A673 (cell line): ENCODE data around the gene KBTBD12. TPM values are rescaled to one million over a fixed set of nuclear protein-coding genes. Genes with fewer than 3 reads are reported as not detected.

Experiments used
- BruUV-seq: library from RNA; stranded (reverse); fragments of 400-500 nt; replicated peaks from 2 replicates; lab custom pipeline; 2021; lab: Mats Ljungman, UMichigan
- CTCF ChIA-PET: fragments of 300-600 bp; sonication (Branson Sonifier 250); formaldehyde crosslinking; loops from one replicate; lab custom pipeline; 2022; ENCODE audit warnings: antibody characterized with exemption; lab: Charles Lee
- POLR2A ChIA-PET: fragments of 300-600 bp; sonication (Branson Sonifier 250); formaldehyde crosslinking; loops from one replicate; lab custom pipeline; 2022; ENCODE audit warnings: antibody characterized with exemption; ENCODE audit not compliant: low non-redundant PET; lab: Charles Lee
- DNase-seq: peaks from one replicate; pipeline ENCODE4 v3.0.0-alpha.2; 2015; ENCODE audit warnings: low spot score
- H3K27ac ChIP-seq: fragments of 200-600 bp; sonication (generic); 2 replicates; pipeline ENCODE4 v1.5.1; 2016; ENCODE audit warnings: mixed run types, low read depth, mild to moderate bottlenecking, mixed read lengths, antibody characterized with exemption, low read length; ENCODE audit not compliant: poor library complexity, severe bottlenecking
- H3K27me3 ChIP-seq: fragments of 200-600 bp; sonication (generic); replicated peaks from 2 replicates; pipeline ENCODE4 v1.6.1; 2017; ENCODE audit warnings: mixed run types, low read depth, mild to moderate bottlenecking, mixed read lengths, antibody characterized with exemption, low read length; ENCODE audit not compliant: insufficient read depth, poor library complexity
- H3K36me3 ChIP-seq: fragments of 200-600 bp; sonication (generic); 2 replicates; pipeline ENCODE4 v1.6.1; 2016; ENCODE audit warnings: mixed run types, mild to moderate bottlenecking, mixed read lengths, antibody characterized with exemption, low read length; ENCODE audit not compliant: insufficient read depth, poor library complexity, severe bottlenecking
- H3K4me1 ChIP-seq: fragments of 200-600 bp; sonication (generic); 2 replicates; pipeline ENCODE4 v1.6.1; 2017; ENCODE audit warnings: mixed run types, mild to moderate bottlenecking, mixed read lengths, antibody characterized with exemption, low read length; ENCODE audit not compliant: insufficient read depth, poor library complexity, severe bottlenecking
- H3K4me3 ChIP-seq: fragments of 200-600 bp; sonication (generic); 2 replicates; pipeline ENCODE4 v1.5.1; 2016; ENCODE audit warnings: low read depth, mixed run types, mild to moderate bottlenecking, mixed read lengths, low read length; ENCODE audit not compliant: poor library complexity, severe bottlenecking
- H3K9me3 ChIP-seq: fragments of 200-600 bp; sonication (generic); 2 replicates; pipeline ENCODE4 v1.6.1; 2016; ENCODE audit warnings: mixed run types, low read depth, mild to moderate bottlenecking, mixed read lengths, antibody characterized with exemption, low read length; ENCODE audit not compliant: poor library complexity, severe bottlenecking
- CTCF ChIP-seq: fragments of 300-800, 200-600 bp; sonication (generic); conservative IDR thresholded peaks from 2 replicates; pipeline ENCODE4 v1.5.1; 2017; ENCODE audit warnings: low read depth, mild to moderate bottlenecking, antibody characterized with exemption, low read length, moderate library complexity, mixed read lengths
- EZH2 ChIP-seq: fragments of 200-600 bp; sonication (generic); IDR thresholded peaks from 2 replicates; pipeline ENCODE4 v1.6.1; 2017; ENCODE audit warnings: borderline replicate concordance, low read depth, mild to moderate bottlenecking, mixed read lengths, antibody characterized with exemption, low read length; ENCODE audit not compliant: poor library complexity, severe bottlenecking
- intact Hi-C: fragments of 100-400 bp; cut with micrococcal nuclease; formaldehyde crosslinking; loops from one replicate; pipeline ENCODE4 v1.10.0; 2022; ENCODE audit not compliant: unreplicated experiment
- total RNA-seq: library from RNA; stranded (reverse); gene quantifications from 2 replicates; pipeline ENCODE4 v1.2.3, GENCODE V29; 2021

KBTBD12 gene
- total RNA-seq, 1 experiment from 2014 or later = not detected

GRCh38 chr3:127975153-127976029, 60.4 kb downstream of the KBTBD12 start:
- Histone ChIP-seq H3K36me3 (no peaks in the 10 kb centered on the region), H3K4me1 (no peaks in the 10 kb centered on the region), H3K27me3 (peaks cover 53% of the 10 kb centered on the region), H3K4me3 (no peak overlapping the region), H3K9me3 (no peaks in the 10 kb centered on the region), H3K27ac (no peak overlapping the region)
- BruUV-seq = no TSS peak
- CTCF ChIA-PET = no interaction called here
- intact Hi-C loops = loop anchor here (10.0 kb wide), 1 partner anchor 401 kb away; no protein-coding TSS in a partner anchor
- no peak for TF ChIP-seq EZH2
- TF ChIP-seq CTCF = no peak
- POLR2A ChIA-PET = no interaction called here
- no peak for DNase-seq

DNA sequence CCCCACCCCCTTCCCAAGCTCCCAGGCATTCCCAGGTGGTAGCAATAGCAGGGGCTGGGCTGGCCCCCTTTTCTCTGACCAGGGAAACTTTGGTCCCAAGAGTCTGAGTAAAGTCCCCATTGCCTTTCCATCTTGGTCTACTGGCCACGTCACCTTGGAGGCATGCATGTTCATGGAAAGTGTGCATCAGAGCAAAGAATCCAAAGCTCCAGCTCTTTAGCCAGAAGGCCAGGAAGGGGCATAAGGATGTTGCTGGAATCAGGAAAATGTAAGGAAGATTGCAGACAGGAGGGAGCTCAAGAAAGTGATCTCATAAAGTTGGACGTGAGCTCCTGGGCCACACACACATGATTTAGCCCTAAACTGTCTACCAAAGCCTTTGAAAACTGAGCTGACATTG, 63.6 kb downstream of the KBTBD12 start:
- H3K9me3 ChIP-seq = peaks cover 7% of the 10 kb centered on the region
- peaks cover 30% of the 10 kb centered on the region for H3K27me3 ChIP-seq
- TF ChIP-seq EZH2 (no peak), CTCF (no peak)
- DNase-seq = no peak
- intact Hi-C loops = loop anchor here (10.0 kb wide), 1 partner anchor 404 kb away; no protein-coding TSS in a partner anchor
- POLR2A ChIA-PET = no interaction called here
- H3K4me3 ChIP-seq = no peak overlapping the region
- no peaks in the 10 kb centered on the region for H3K4me1 ChIP-seq
- CTCF ChIA-PET = no interaction called here
- BruUV-seq = no TSS peak
- H3K27ac ChIP-seq = no peak overlapping the region
- no peaks in the 10 kb centered on the region for H3K36me3 ChIP-seq

DNA sequence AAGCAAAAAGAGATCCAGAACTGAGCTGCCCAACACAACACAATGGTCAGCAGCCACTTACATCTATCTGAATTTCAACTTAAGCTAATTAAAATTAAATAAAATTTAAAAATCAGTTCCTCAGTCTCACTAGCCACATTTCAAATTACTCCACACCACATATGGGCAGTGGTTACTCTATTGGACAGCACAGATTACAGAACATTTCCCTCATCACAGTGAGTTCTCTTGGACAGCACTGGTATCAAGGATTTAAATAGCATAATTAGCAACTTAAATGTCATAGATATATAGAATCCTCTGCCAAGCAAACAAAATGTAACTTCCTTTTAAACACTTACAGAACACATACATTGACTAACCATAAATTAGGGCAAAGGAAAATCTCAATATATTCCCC, 64.4 kb downstream of the KBTBD12 start:
- intact Hi-C loops = loop anchor here (10.0 kb wide), 1 partner anchor 405 kb away; no protein-coding TSS in a partner anchor

More for the DNA sequence above, 64.4 kb downstream of the KBTBD12 start:
- Histone ChIP-seq H3K4me1 (no peaks in the 10 kb centered on the region), H3K9me3 (peaks cover 7% of the 10 kb centered on the region), H3K27me3 (peaks cover 22% of the 10 kb centered on the region), H3K4me3 (no peak overlapping the region), H3K36me3 (no peaks in the 10 kb centered on the region), H3K27ac (no peak overlapping the region)
- ChIA-PET CTCF (no interaction called here), POLR2A (no interaction called here)
- TF ChIP-seq CTCF (no peak), EZH2 (no peak)
- BruUV-seq = no TSS peak
- DNase-seq = no peak
